Endodermal cell (in vitro differentiated cells): Measurements from ENCODE around the gene PARP9. TPM values are rescaled to one million over a fixed set of nuclear protein-coding genes. Genes with fewer than 3 reads are reported as not detected.

ENCODE experiments used
- DNase-seq: peaks from one replicate; pipeline ENCODE4 v3.0.0-alpha.2; 2017
- H3K27ac ChIP-seq: 2 replicates; pipeline ENCODE4 v1.5.1; 2013; ENCODE audit warnings: mild to moderate bottlenecking, low read depth, low read length, moderate library complexity
- H3K27me3 ChIP-seq: 2 replicates; pipeline ENCODE4 v1.6.1; 2013; ENCODE audit warnings: mild to moderate bottlenecking, low read length, moderate library complexity; ENCODE audit not compliant: insufficient read depth, control insufficient read depth, poor library complexity, severe bottlenecking
- H3K36me3 ChIP-seq: 2 replicates; pipeline ENCODE4 v1.7.0; 2013; ENCODE audit warnings: mild to moderate bottlenecking, low read length, moderate library complexity; ENCODE audit not compliant: control insufficient read depth, insufficient read depth
- H3K4me1 ChIP-seq: one replicate; pipeline ENCODE4 v1.7.0; 2013; ENCODE audit warnings: low read length; ENCODE audit not compliant: control insufficient read depth, insufficient read depth
- H3K4me3 ChIP-seq: 2 replicates; pipeline ENCODE4 v1.5.1; 2013; ENCODE audit warnings: mild to moderate bottlenecking, low read length, moderate library complexity
- H3K9ac ChIP-seq: 2 replicates; pipeline ENCODE4 v1.6.1; 2013; ENCODE audit warnings: mild to moderate bottlenecking, low read length, moderate library complexity; ENCODE audit not compliant: poor library complexity, severe bottlenecking; ENCODE audit errors: extremely low read depth
- H3K9me3 ChIP-seq: 2 replicates; pipeline ENCODE4 v1.6.1; 2013; ENCODE audit warnings: mild to moderate bottlenecking, low read length, moderate library complexity; ENCODE audit not compliant: control insufficient read depth
- H3K27ac Mint-ChIP-seq: 2 replicates; pipeline ENCODE4 v1.8.0; 2020; ENCODE audit warnings: mixed read lengths
- H3K27me3 Mint-ChIP-seq: 2 replicates; pipeline ENCODE4 v1.8.0; 2021; ENCODE audit warnings: mild to moderate bottlenecking, mixed read lengths; ENCODE audit not compliant: insufficient read depth
- H3K36me3 Mint-ChIP-seq: 2 replicates; pipeline ENCODE4 v1.8.0; 2020; ENCODE audit warnings: low read depth, mixed read lengths
- H3K4me1 Mint-ChIP-seq: 2 replicates; pipeline ENCODE4 v1.8.0; 2020; ENCODE audit warnings: mixed read lengths
- H3K4me3 Mint-ChIP-seq: 2 replicates; pipeline ENCODE4 v1.8.0; 2020; ENCODE audit warnings: mild to moderate bottlenecking, moderate library complexity, mixed read lengths
- H3K9me3 Mint-ChIP-seq: 2 replicates; pipeline ENCODE4 v1.8.0; 2020; ENCODE audit warnings: mild to moderate bottlenecking, mixed read lengths
- CTCF ChIP-seq: fragments of 200-600 bp; sonication (generic); conservative IDR thresholded peaks from 2 replicates; pipeline ENCODE4 v1.5.0; 2021; ENCODE audit warnings: antibody characterized with exemption, mild to moderate bottlenecking
- WGBS, 2 experiments: methylation state at CpG; one replicate each; pipeline versions ENCODE4 v1.1.5 to v1.1.7; 2013; ENCODE audit warnings: missing lambda C conversion rate in 2 of 2, mixed read lengths in 1 of 2; ENCODE audit not compliant: insufficient coverage in 1 of 2, insufficient read length in 1 of 2; 5-methylcytosine and 5-hydroxymethylcytosine counted together
- total RNA-seq, 2 donors: library from RNA; stranded (reverse); fragmentation: NEBNext Ultra II Directional in 1 of 2; extraction: Animal tissue kit (Norgen Biotek cat#: 25700) in 1 of 2; gene quantifications; 2 replicates in 1 of 2; 3 replicates in 1 of 2; pipeline ENCODE4 v1.2.1, GENCODE V29; 2021

Gene PARP9
- total RNA-seq, 2 donors from 2014 or later = 3.7 to 4.3 TPM

DNA sequence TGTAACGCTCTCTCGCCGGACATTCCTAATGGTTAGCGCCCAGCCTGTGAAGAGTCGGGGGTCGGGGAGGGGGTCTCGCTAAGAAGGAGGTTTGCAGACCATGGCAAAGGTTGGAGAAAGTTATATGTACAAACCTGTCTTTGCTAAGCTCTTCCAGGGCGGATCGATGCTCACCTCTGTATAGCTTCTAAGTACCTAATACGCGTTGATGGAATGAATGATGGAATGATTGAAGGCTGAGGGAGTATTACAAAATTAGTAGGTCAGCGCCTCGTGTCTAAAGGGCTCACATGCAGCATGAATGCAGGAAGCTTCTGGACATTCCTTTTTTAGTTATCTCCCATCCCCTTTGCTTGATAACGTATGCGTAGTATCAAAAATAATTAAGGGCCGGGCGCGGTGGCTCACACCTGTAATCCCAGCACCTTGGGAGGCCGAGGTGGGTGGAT, 49.1 kb downstream of the PARP9 start:
- Histone ChIP-seq H3K4me1 (no peaks in the 10 kb centered on the region), H3K4me3 (peak overlapping the region; percentile 91), H3K27me3 (no peaks in the 10 kb centered on the region), H3K9me3 (no peaks in the 10 kb centered on the region), H3K9ac (peak overlapping the region; percentile 87), H3K27ac (no peak overlapping the region), H3K36me3 (no peaks in the 10 kb centered on the region)
- peaks cover 34% of the 10 kb centered on the region for H3K4me1 Mint-ChIP-seq
- 51 to 75% methylated on average over 13 to 19 of the region's 19 CpGs for WGBS, 2 experiments
- peaks cover 1% of the 10 kb centered on the region for H3K27me3 Mint-ChIP-seq
- peak overlapping the region; percentile 84 for H3K27ac Mint-ChIP-seq
- no peaks in the 10 kb centered on the region for H3K9me3 Mint-ChIP-seq
- TF ChIP-seq CTCF = no peak
- H3K4me3 Mint-ChIP-seq = peak overlapping the region; percentile 83
- H3K36me3 Mint-ChIP-seq = peaks cover 1% of the 10 kb centered on the region
- DNase-seq = no peak

DNA sequence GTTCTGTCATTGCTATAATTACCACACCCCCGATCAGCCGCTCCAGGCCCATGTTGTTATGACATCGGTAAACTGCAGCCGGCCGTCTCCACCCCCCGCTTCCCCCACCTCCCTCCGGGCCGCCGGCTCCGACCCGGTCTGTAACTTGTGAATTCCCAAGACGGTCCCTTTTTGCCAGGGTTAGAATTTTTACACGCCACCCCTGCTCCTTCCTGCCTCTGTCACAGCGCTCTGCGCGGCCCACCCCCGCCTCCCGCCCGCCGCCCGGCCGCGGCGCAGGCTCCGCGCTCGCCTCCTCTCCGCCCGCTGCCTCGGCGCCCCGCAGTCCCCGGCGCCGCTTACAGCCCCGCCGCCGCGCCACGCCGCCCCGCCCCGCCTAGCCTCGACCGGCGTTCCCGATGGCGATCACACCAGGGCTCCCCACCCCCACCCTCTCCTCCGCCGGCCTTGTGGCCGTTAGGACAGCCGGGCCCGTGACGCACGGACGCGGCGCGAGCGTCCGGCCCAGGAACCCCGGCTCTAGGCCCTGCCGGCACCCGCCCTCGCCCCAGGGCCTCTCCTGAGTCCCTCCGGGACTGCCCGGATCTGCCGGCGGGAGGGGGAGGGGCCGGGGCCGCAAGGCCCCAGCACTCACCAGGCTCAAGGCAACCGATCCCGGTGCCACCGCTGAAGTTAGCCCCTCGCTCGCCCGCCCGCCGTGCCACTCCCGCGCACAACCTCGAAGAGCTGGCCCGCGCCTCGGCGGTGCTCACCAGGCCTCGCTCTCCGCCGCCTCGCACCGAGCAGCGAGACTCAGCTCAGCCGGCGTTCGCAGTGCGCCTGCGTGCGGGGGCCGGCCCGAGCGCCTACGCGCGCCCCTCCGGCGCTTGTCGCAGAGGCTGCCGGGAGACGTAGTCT, 49.7 kb downstream of the PARP9 start, which contains the start of gene KPNA1:
TSS of gene KPNA1 (minus strand) at position 817 of the 897 bp plus-strand sequence. CDS start 18,374 bp downstream, outside the sequence.
- Mint-ChIP-seq H3K9me3 (no peaks in the 10 kb centered on the region), H3K27ac (peak within 1 kb of the TSS; percentile 92), H3K27me3 (peaks cover 1% of the 10 kb centered on the region), H3K36me3 (peaks cover 2% of the 10 kb centered on the region), H3K4me1 (peaks cover 40% of the 10 kb centered on the region), H3K4me3 (peak within 1 kb of the TSS; percentile 83)
- Histone ChIP-seq H3K4me3 (peak within 1 kb of the TSS; percentile 91), H3K36me3 (no peaks in the 10 kb centered on the region), H3K27me3 (no peaks in the 10 kb centered on the region), H3K9ac (peak within 1 kb of the TSS; percentile 87), H3K4me1 (no peaks in the 10 kb centered on the region), H3K27ac (peak within 1 kb of the TSS; percentile 94), H3K9me3 (no peaks in the 10 kb centered on the region)
- WGBS, 2 experiments = 0% methylated on average over 28 to 109 of the region's 109 CpGs
- peak; percentile 95 for DNase-seq
- no peak for TF ChIP-seq CTCF

DNA sequence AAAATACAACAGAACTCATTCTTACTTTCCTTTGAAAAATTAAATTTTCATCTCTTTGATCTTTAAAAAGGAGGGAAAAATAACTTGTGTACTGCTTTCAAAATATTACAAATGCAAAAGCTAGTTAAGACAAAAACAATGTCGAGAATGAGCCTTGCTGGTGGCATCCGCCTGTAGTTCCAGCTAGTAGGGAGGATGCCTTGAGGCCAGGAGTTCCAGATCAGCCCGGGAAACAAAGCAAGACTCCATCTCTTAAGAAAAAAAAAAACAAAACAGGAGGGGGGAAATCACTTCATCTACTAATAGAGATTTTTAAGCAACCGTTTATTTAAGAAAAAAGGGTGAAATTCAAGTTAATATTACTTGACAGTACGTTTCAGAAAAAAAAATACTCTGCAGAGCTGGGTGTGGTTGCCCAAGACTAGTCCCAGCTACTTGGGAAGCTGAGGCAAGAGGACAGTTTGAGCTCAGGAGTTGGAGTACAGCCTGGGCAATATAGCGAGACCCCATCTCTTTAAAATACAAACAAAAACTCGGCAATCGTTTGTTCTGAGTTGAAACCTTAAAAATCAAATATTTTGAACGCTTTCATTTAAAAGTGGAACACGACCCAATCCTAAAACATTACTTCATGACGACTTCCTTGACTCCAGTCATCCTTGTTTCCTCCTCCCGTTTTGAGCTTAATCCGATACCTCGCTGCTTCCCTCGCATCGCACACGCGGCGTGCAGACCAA, 50.5 kb downstream of the PARP9 start:
- H3K36me3 Mint-ChIP-seq = peaks cover 2% of the 10 kb centered on the region
- H3K9me3 ChIP-seq = no peaks in the 10 kb centered on the region
- H3K9ac ChIP-seq = peak overlapping the region; percentile 87
- H3K27me3 Mint-ChIP-seq = peaks cover 1% of the 10 kb centered on the region
- peak overlapping the region; percentile 83 for H3K4me3 Mint-ChIP-seq
- DNase-seq = no peak
- no peak for TF ChIP-seq CTCF
- 12 to 17% methylated on average over 5 to 19 of the region's 19 CpGs for WGBS, 2 experiments
- peak overlapping the region; percentile 92 for H3K27ac Mint-ChIP-seq
- H3K9me3 Mint-ChIP-seq = no peaks in the 10 kb centered on the region
- no peaks in the 10 kb centered on the region for H3K36me3 ChIP-seq
- H3K4me1 ChIP-seq = no peaks in the 10 kb centered on the region
- no peaks in the 10 kb centered on the region for H3K27me3 ChIP-seq
- H3K4me3 ChIP-seq = peak overlapping the region; percentile 91
- H3K27ac ChIP-seq = peak overlapping the region; percentile 94
- H3K4me1 Mint-ChIP-seq = peaks cover 45% of the 10 kb centered on the region
